ENCODE measurements around the gene CREB5.
"Not testable (repeated sequence)": the region's sequence is repeated elsewhere in the genome, so short reads cannot be mapped to it uniquely, and the experiment has no call there.

Gene CREB5, protein sequence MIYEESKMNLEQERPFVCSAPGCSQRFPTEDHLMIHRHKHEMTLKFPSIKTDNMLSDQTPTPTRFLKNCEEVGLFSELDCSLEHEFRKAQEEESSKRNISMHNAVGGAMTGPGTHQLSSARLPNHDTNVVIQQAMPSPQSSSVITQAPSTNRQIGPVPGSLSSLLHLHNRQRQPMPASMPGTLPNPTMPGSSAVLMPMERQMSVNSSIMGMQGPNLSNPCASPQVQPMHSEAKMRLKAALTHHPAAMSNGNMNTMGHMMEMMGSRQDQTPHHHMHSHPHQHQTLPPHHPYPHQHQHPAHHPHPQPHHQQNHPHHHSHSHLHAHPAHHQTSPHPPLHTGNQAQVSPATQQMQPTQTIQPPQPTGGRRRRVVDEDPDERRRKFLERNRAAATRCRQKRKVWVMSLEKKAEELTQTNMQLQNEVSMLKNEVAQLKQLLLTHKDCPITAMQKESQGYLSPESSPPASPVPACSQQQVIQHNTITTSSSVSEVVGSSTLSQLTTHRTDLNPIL

DNA sequence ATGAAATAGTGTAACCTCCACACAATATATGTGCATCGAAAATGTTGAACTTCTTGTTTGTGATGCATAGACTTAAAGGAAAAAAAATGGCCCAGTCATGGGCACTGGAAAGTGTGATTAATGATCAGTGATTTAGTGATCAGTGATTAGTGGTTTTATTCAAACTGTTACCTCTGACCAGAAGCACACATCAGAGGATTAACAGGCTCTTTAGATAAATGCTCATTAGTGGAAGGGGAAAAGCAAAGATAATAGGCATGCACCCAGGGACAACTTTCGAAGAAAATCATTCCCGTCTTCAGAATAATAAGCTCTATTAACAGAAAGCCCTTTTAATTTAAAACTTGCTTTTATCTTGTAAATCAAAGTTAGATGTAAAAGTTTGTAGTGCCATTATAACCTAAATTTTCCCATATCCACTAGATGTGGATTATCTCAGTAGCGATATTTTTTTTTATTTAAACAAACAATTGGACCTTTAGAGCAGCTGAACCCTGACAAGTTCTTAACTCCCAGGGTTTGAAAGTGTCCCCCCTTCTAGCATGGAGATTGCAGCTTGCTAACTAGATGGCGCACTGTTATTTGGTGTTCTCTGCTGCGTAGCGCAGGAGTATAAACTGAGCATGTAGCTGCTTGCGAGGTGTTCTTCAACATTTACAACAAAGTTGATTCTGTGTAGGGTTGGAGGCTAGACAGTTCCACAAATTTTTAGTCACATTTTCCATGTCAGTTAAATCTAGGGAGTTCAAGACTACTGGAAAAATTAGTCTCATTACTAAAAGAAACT is at the start of gene CREB5:
CREB5 (plus strand) TSS at position 643 of the 787 bp plus-strand sequence. CDS start 397 bp downstream, outside the sequence.
- peak in 17 of 56 donors; percentile 7 to 64 (median 36) for DNase-seq

DNA sequence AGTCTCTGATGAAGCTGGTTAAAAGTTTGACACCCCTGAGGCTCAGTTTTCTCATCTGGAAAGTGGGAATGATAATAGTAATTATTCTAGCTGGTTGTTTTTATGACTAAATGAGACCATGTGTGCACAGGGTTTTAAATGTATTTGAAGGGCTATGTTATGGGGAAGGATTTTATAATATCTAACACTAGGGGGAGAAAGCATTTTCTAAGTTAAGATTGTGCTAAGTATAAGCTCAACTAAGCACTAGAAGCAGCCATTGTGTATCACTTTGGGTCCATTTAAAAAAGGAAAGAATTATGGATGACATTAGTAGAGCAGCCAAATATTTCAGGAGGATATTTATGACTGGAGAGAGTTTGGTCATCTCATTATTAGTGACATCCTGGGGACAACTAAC is 49.5 kb upstream of the CREB5 start:
- DNase-seq = no peak

DNA sequence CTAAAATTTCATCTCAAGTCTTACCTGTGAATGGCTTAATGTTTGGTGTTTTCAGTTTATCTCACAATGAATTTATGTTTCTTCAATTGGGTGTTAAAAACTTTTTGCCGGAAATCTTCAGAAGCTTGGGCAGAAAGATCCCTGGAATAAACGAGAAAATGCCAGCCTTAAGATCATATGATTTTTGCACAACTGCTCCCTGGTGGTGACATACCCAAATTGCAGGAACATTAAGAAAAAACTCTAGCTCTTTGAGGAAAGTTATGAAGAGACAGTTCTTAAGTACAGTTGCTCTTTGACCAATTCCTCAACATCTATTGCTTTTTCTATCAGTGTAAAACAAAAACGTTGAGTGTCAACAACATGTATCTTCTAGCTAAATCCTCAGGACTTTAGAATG is 48.2 kb upstream of the CREB5 start:
- DNase-seq = no peak

DNA sequence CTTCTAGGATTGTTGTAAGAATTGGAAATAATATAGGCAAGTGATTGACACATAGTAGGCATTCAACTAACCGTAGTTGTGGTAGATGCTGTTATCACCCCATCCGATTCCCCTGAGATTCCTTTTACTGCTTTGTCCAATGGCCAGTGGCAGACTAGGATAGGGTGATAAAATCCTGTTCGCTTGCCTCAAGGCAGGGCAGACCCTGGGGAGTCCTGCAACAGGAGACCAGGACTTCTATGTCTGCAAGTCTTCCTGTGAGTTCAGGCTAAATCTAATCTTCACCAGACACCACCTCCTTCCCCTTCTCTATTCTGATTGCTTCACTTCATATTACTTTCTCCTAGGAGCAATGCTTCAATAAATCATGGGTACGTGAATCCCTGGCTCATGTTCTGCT is 42.8 kb upstream of the CREB5 start:
- no peak for DNase-seq

DNA sequence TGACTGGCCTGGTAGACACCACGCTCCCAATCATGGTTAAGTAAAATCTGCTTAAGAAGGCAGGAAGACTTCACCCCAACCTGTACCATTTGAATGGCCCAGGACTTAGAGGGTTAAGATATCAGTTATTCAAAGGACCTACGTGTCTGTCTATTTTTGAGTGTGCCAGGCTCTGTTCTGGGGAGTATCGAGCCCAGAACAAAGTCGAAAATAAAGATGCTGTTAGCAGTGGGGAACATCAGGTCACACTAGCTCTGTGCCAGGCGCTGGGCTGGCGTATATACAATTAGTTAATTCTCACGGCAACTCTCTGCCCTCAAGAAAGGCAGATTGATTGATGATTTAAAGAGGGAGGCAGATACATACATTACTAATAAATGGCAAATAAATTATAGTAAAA is 40.5 kb upstream of the CREB5 start:
- DNase-seq = no peak

DNA sequence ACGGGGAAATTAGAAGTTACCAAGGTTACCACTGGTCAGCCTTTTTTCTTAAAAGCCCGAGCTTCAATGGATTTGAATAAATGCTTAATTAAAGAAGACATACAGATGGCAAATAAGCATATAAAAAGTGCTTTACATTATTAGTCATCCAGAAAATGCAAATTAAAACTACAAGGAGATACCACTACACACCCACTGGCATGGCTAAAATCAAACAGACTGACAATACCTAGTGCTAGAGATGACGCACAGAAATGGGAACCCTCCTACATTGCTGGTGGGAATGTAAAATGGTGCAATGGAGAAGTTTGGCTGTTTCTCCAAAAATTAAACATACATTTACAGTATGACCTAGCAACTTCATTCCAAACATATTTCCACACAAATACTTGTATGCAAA is 38.3 kb upstream of the CREB5 start:
- no peak for DNase-seq

DNA sequence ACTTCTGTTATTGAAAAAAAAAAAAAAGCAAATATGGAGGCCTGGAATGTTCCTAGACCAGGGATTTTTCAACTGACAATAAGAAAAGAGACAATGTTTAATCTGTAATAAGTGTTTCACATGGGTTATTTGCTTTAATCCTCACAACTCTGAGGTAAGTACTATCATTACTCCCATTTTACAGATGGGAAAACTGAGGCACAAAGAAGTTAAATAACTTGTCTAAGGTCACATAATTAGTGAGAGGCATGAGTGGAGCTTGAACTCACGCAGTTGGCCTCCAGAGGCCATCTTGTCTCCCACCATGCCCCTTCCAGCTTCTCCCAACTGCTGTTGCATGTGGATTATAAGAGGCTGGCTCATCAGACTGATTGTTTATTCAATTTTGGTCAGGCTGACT is 36.6 kb upstream of the CREB5 start:
- DNase-seq = no peak

DNA sequence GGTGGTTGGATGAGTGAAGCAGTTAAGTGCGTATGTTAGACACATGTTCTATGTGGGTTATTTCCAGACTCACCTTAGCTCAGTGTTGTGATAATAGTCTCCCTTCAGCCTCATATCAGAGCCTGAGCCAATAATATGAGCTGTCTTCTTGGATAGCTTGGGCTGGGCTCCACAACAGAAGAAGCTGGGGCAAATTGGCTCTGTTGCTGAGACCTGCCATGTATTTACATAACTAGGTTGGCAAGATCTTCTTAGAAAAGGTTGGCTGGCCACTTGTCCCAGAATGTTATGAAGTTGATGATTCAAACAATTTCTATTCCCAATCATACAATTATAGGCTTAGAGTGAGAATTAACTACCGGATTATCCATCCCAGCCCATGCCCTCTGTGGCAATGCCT is 35.7 kb upstream of the CREB5 start:
- no peak for DNase-seq

DNA sequence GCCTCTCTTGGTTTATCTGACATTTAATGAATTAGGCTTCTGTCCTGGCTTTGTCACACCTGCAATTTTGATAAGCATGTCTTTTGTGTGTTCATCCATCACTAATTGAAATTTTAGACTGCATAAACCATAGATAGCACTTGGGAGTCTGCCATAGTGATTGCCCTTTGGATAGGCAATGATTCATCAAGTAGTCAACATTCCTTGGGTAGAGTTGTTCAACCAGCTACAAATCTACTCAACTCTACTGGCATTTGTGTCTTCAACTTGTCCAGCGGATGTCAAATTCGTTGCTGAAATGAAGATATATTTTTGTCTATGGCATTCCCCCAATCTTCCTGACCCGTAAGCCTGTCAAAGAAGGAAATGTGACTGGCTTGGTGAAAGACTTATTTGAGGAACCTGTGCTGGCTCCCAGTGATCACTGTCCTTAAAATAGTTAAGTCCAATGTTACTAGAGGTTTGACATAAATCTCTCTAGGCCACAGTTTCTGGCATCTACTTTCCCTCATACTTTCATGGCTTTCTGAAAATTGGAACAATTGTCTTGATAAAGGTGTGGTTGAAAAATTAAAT is 33.7 kb upstream of the CREB5 start:
- DNase-seq = no peak

DNA sequence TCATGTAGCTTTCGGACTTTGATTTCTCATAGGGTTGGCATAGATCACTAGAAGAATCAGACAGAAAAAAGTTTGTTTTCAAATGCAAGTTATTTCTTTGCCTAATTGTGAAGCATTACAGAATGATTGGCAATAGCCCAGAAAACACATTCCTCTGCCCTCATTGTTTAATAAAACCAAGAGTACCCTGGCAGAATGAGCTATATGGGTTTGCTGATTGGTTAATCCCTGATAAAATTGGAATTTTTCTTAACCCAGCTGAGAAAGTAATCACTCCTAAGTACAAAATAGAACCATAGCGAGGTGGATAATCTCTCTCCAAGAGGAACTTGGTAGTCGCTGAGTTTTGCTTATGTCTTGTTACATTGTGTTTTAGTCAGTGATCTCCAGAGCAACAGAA is 30.9 kb upstream of the CREB5 start:
- no peak for DNase-seq

DNA sequence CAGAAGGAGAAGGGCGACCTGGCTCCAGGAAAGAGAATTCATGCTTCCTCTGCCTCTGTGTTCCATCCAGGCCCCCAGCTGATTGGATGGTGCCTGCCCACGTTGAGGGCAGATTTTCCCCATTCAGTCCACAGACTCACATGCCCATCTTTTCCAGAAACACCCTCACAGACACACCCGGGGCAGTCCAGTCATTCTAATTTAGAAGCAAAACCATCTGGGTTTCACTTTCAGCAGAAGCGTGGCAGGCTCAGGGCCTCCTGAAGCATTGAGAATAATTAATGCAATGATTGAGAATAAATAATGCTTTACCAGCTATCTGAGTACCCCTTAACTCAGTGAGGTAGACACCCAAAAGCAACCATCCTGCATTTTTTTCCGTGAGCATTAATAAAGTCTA is 30.2 kb upstream of the CREB5 start:
- DNase-seq = no peak

DNA sequence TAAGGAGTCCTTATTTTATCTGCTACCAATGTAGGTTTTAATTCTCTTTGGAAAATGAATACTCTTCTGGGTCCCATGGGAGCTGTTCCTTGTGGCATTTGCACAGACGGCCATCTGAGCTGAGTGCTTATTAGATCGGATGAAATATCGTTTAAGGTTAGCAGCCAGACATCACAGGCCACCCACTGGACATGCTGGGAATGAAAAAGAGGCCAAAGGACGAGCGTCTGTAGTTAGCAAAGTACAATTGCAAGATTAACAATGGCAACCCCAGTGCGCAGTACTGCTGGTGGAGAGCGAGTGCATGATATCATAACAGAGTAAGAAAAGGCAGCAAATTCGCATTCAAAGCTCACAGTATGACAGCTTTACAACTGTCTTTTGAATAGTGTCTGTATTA is 28.3 kb upstream of the CREB5 start:
- DNase-seq = peak in 1 of 56 donors; percentile 2

DNA sequence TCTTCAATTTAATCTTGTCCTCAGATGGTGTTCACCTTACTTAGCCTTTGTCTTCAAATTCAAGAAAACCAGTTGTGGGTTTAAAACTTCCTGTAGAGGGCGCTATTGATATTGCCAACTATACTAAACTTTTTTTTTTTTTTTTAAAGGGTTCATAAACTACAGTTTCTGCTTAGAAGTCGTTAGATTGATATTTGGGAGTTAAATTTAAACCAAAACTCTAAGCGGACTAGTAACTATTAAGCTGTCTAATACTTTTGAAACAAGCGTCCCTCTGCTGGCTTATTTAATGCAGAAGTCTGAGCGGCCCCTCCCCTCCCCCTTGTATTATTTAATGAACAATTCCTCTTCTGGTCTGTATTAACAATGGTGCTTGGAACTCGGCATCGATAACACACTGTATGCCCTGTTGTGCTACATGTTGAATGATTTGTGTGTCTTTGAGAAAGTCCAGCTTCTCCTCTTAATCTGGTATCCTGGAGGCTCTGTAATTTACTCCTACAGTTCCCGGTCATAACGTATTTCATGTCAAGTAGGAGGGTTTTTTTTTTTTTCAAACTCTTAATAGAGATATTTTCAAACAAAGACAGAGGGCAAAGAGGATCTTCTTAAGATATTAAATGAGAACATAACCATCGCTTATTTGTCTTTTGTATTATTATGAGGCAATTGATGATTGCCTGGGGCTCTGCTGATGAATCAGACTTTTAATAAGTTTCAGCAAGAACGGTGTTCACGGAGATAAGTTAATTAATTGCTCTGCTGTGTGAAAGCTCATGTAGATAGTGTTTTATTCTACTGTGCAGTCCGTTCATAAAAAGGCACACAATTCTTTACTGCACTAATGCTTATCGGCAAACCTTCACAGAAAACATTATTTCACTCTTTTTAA is 22.6 kb upstream of the CREB5 start:
- DNase-seq = peak in 10 of 56 donors; percentile 8 to 49 (median 22)

DNA sequence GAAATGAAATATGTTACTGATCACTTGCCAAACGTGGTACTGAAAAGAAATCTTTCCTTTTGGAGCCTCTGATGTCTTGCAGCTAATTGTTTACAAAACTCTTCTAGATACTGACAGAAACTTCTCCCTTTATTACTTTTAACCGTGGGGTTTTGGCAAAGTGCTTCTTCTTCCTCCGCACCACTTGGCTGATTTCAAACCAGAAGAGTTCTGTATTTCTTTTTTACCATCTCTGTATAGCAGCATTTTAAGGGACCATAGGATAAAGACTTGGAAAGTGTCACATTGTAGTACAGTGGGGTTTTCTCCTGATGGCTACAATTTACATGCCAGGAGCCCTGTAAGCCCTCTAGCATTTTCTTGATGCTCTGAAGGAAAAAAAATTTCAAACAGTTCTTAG is 21.9 kb upstream of the CREB5 start:
- DNase-seq = no peak

DNA sequence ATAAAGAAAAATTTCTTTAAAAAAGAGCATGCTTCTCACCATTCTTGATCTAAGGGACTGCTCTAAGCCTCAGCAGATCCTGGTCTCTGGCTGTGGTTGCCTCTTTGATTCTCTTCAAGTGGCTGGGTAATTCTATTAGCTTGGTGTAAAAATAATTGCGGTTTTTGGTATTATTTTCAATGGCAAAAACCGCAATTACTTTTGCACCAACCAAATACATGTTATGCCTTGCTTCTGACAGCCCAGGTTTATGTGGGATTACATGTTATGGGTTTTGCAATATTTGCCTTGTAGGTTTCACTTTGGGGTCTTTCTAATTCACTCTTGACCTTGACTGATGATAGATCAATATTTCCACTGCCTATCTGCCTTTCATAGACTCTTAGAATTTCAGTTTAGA is 20.0 kb upstream of the CREB5 start:
- DNase-seq = no peak

DNA sequence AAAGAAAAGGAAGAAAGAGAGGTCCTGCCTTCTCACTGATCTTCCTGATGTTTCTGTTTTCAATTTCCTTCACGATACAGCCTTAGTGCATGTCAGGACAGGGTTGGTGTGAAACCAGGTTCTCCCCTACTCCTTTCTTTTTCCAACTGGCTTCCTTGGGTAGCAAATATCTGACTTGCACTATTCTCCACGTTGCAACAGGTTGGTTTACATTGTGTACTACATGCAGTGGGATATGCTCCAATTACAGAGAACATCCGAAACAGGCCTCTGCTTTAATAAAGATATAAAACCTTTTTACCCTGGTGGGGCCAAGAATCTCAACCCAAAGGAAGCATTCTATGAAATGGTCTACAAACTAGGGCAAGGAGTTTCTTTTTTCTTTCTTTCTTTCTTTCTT is 16.9 kb upstream of the CREB5 start:
- no peak for DNase-seq

DNA sequence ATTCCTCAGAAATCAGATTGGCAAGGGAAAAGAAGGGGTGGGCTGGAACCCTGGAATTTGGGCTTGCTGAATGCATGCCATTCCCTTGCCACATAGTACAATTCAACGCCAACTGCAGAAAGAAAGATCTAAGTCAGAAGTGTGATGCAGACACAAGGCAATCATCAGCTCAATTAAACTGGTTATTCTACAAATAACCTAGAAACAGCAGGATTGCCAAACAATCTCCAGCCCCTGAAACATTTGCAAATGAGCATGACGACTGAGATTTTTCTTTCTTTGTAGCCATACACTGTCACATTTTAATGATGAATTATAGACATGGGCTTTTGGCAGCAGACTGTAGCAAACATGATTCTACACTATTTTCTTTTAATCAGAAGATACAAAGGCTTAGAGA is 16.5 kb upstream of the CREB5 start:
- DNase-seq = no peak

DNA sequence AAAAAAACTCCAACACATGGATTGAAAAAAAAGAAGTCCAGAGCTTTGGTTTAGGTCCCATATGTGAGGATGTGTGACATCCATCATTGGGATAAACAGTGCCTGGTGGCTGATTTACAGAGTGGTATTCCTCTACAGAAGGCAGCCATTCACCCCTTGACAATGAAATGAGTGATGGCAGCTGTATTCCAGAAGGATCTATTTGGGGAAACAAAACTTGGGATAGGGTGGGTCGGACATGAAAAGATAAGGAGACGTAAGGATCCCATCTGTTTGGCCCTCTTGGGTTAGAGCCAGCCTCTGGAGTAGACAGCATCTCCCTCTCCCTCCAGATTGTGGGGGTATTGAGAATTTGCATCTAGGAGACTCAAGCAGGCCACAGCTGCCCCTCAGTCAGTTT is 15.2 kb upstream of the CREB5 start:
- DNase-seq = no peak

DNA sequence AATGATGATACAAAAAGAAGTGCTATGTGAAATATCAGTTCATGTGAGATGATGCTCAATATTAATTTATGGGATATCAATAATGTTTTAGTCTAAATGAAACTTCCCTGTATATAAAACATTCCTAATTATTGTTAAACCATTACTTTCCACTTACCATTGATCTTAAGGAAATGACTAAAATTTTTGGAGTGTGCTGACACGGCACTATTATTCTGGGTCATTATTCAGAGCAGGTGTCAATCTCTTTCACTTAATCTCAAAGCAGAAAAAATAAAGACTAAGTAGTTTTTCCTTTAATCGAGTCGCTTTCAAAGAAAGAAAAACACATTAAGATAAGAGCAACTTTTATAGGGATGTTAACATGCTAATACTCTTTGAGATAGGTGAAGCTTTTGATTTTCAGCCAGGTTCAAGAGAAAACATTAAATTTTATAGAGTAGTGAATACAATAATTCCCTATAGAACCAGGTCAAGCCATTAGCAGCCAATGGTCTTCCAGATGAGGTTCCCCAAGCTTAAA is 11.4 kb upstream of the CREB5 start:
- DNase-seq = no peak

DNA sequence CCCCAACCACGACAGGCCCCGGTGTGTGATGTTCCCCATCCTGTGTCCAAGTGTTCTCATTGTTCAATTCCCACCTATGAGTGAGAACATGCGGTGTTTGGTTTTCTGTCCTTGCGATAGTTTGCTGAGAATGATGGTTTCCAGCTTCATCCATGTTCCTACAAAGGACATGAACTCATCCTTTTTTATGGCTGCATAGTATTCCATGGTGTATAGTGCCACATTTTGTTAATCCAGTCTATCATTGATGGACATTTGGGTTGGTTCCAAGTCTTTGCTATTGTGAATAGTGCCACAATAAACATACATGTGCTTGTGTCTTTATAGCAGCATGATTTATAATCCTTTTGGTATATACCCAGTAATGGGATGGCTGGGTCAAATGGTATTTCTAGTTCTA is 10.8 kb upstream of the CREB5 start:
- not testable (repeated sequence) for DNase-seq

DNA sequence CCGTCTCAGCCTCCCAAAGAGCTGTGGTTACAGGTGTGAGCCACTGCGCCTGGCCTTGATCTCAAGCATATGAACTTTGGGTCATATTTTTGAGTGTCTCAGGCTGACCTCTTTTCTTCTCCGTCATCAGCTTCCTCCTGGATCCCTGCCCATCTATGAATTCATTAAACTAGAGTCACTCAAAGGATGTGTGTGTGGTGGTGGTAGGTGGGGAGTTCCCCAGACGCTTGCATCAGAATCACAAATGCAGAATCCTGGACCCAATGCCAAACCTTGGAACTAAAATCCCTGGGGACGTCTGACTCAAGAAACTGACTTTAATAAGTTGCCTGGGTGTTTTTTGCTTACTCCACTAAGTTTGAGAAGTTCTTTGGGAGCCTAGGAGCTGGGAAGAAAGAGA is 6.7 kb upstream of the CREB5 start:
- DNase-seq = no peak

Data from amygdala (tissue), 56 donors.